ENCODE results near the gene PSMC4. TPM values are rescaled to one million over a fixed set of nuclear protein-coding genes. Genes with fewer than 3 reads are reported as not detected.

PSMC4 gene
- 264 and 269 TPM in 2 replicates for total RNA-seq (2014; rRNA removed; shearing (Covaris generic))

DNA sequence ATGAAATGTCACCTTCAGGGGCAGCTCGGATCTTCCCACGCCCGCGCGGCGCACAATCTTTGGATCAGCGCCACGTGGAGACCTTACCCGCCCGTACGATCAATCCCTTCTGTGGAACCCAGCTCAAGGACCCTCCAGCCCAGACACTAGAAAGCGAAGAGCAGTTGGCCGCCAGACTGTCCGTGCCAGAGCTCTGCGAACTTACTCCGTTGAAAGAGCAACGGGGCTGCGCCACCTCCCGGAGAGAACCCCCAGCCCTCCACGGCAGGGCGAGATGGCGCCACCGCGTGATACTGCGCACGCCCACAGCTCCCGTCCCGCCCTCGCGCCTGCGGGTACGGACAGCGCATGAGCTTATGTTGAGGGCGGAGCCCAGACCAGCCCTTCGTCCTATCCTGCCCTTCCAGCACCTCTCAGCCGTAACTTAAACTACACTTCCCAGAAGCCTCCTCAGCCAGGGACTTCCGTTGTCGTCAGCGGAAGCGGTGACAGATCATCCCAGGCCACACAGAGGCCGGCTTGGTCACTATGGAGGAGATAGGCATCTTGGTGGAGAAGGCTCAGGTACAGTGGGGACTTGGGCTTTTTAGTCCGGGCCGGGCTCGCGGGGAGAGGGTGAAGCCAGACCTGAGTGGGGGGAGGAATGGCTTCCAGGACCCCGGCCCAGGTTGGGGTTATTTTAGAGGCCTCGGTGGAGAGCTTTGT is at the start of gene PSMC4:
TSS of gene PSMC4 (plus strand) at position 491 of the 705 bp plus-strand sequence. CDS start at position 529, 38 bp downstream.

DNA sequence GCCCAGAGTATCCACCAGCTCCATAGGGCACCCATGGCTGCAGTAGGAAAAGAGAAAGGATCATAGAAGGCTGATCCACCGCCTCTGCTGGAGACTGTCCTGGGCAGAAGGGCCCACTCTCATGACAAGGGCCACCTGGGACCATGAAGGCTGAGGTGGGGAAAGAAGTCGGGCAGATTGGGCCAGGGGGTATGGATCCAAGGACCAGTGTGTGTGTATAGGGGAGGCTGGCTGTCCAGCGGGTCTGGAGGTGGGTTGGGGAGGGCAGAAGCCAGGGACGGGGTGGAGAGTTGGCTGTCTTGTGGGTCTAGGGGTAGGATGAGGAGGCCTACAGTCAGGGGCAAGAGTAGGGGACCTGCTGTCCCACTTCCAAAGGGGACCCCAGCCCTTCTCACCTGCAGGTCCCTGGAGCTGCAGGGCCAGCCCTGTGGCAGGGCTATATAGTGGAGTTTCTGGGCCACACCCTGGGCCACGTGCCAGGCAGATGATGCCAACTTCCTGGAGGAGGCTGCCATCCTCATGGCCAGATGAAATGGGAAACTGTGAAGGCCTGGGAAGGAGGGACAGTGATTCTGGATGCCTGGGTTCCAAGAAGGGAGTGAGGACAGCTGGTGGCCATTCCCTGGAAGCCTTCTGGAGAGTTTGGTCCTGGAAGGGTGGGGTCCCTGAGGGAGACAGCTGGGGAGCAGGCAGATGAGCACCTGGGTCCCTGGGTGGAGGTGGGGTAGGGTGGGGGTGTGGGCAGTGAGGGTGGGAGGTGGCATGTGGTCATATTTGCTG is 36.2 kb upstream of the PSMC4 start, which contains the start of gene FCGBP:
TSS of gene FCGBP (minus strand) at position 51 of the 780 bp plus-strand sequence.

DNA sequence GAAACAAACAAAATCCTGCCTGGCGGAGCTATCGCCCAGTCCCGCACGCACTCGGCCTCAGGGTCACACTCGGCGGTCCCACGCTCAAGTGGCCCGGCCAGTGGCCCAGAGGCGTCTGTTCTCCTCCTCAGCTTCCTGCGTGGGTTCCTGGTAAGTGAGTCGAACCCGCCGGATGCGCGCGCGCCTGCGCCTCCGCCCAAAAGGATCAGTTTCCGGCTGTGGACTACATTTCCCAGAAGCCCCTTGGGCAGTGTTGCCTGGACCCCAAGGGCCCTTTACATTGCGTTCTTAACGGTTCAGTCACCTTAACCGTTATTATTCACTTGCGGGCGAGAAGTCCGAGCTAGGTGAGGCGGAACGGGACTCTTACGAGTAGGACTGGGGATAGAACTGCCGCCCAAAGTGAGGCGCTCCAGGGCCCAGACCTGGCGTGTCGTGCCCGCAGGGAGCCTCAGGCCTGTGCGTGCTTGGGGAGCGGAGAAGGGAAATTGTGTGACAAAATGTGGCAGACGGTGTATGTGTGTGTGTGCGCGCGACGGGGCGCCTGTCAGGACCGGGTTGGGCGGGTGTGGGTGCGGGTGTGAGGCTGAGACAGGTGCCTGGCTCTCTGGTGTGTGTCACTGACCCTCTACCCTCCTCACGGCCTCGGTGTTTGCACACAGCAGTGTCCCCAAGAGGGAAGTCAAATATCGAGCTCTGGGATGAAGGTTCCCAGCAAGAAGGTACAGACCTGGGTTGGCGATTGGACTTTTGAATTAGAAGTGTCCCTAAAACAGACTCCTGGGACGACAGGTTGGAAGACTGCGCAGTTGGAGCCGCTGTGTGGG is 26.1 kb downstream of the PSMC4 start, which contains the start of gene ZNF546:
TSS of gene ZNF546 (plus strand) at position 250 of the 827 bp plus-strand sequence. CDS start 1,267 bp downstream, outside the sequence.

Other genes with a start within 250 kb of the PSMC4 start
- not detected in 2 replicates for gene CLC, start 233.1 kb upstream of the PSMC4 start, total RNA-seq (2014; rRNA removed; shearing (Covaris generic))
- gene LEUTX, start 192.3 kb upstream of the PSMC4 start, total RNA-seq (2014; rRNA removed; shearing (Covaris generic)) = not detected in 2 replicates
- gene DYRK1B, start 137.0 kb upstream of the PSMC4 start, total RNA-seq (2014; rRNA removed; shearing (Covaris generic)) = 6.3 and 8.9 TPM in 2 replicates
- gene FBL, start 124.8 kb upstream of the PSMC4 start, total RNA-seq (2014; rRNA removed; shearing (Covaris generic)) = 272 and 315 TPM in 2 replicates
- 0.15 and 0.19 TPM in 2 replicates for gene FCGBP, start 36.5 kb upstream of the PSMC4 start, total RNA-seq (2014; rRNA removed; shearing (Covaris generic))
- 0.61 and 1.4 TPM in 2 replicates for gene ZNF546, start 25.9 kb downstream of the PSMC4 start, total RNA-seq (2014; rRNA removed; shearing (Covaris generic))
- 15.1 and 30.4 TPM in 2 replicates for gene ZNF780B, start 85.1 kb downstream of the PSMC4 start, total RNA-seq (2014; rRNA removed; shearing (Covaris generic))
- 5.7 and 17.9 TPM in 2 replicates for gene ZNF780A, start 119.8 kb downstream of the PSMC4 start, total RNA-seq (2014; rRNA removed; shearing (Covaris generic))
- gene MAP3K10, start 220.3 kb downstream of the PSMC4 start, total RNA-seq (2014; rRNA removed; shearing (Covaris generic)) = 15.7 and 19.6 TPM in 2 replicates
- gene TTC9B, start 247.2 kb downstream of the PSMC4 start, total RNA-seq (2014; rRNA removed; shearing (Covaris generic)) = 0.27 and 0.72 TPM in 2 replicates

Data from A375 (cell line).